Caki2 (cell line): ENCODE results near the gene GLP2R. TPM values are rescaled to one million over a fixed set of nuclear protein-coding genes. Genes with fewer than 3 reads are reported as not detected.
A peak's percentile ranks its signal among the peaks of the same experiment; 100 is the strongest.
"Not testable (repeated sequence)": the region's sequence is repeated elsewhere in the genome, so short reads cannot be mapped to it uniquely, and the experiment has no call there.

Source experiments
- DNase-seq: peaks from one replicate; pipeline ENCODE4 v3.0.0-alpha.2; 2015; ENCODE audit warnings: low read depth
- in situ Hi-C: cut with HindIII; loops from 2 replicates; pipeline ENCODE4 v1.10.0; 2016; ENCODE audit warnings: low sequenced_read_pairs, low pct_unique_long_range_greater_than_20kb, mixed read lengths
- total RNA-seq: library from RNA; depleted of rRNA; stranded (reverse); fragments of >200 nt; shearing (Covaris generic); gene quantifications from 2 replicates; pipeline ENCODE4 v1.2.3, GENCODE V29; 2014; ENCODE audit warnings: low replicate concordance

Gene GLP2R
- total RNA-seq, 1 experiment from 2014 or later = 3.9 TPM

- DNase-seq = no peak
- in situ Hi-C loops = no loop called here
Observed at GRCh38 chr17:9907883-9908648, 82.3 kb downstream of the GLP2R start.

- no peak for DNase-seq
- in situ Hi-C loops = no loop called here
Observed at GRCh38 chr17:9908649-9909042, 82.9 kb downstream of the GLP2R start.

GRCh38 chr17:9911089-9911488, 85.4 kb downstream of the GLP2R start:
- DNase-seq = no peak
- in situ Hi-C loops = no loop called here

- DNase-seq = no peak
- in situ Hi-C loops = no loop called here
Observed at GRCh38 chr17:9912121-9913099, 86.7 kb downstream of the GLP2R start.

GRCh38 chr17:9913476-9913875, 87.8 kb downstream of the GLP2R start:
- no peak for DNase-seq
- in situ Hi-C loops = no loop called here

GRCh38 chr17:9916108-9916507, 90.4 kb downstream of the GLP2R start:
- in situ Hi-C loops = no loop called here
- DNase-seq = no peak

- DNase-seq = no peak
- in situ Hi-C loops = no loop called here
Observed at GRCh38 chr17:9917131-9917530, 91.4 kb downstream of the GLP2R start.

- in situ Hi-C loops = no loop called here
Observed at GRCh38 chr17:9917801-9918200, 92.1 kb downstream of the GLP2R start.

GRCh38 chr17:9918352-9918751, 92.6 kb downstream of the GLP2R start:
- in situ Hi-C loops = no loop called here
- no peak for DNase-seq

More at GRCh38 chr17:9917801-9918200, 92.1 kb downstream of the GLP2R start:
- DNase-seq = no peak

GRCh38 chr17:9918804-9919352, 93.2 kb downstream of the GLP2R start:
- in situ Hi-C loops = no loop called here
- no peak for DNase-seq

- DNase-seq = not testable (repeated sequence)
Observed at GRCh38 chr17:9921216-9921615, 95.5 kb downstream of the GLP2R start.

GRCh38 chr17:9922012-9922848, 96.5 kb downstream of the GLP2R start:
- in situ Hi-C loops = no loop called here
- DNase-seq = no peak

More at GRCh38 chr17:9921216-9921615, 95.5 kb downstream of the GLP2R start:
- in situ Hi-C loops = not testable (repeated sequence)

- peak; percentile 62 for DNase-seq
- in situ Hi-C loops = no loop called here
Observed at GRCh38 chr17:9924735-9925191, 99.0 kb downstream of the GLP2R start.

GRCh38 chr17:9925457-9925856, 99.7 kb downstream of the GLP2R start:
- in situ Hi-C loops = no loop called here
- no peak for DNase-seq

GRCh38 chr17:9926150-9926804, 100.6 kb downstream of the GLP2R start:
- in situ Hi-C loops = no loop called here
- no peak for DNase-seq

GRCh38 chr17:9928601-9929333, 103.0 kb downstream of the GLP2R start:
- peak; percentile 46 for DNase-seq
- in situ Hi-C loops = no loop called here

- in situ Hi-C loops = no loop called here
Observed at GRCh38 chr17:9929871-9930270, 104.1 kb downstream of the GLP2R start.

More at GRCh38 chr17:9929871-9930270, 104.1 kb downstream of the GLP2R start:
- DNase-seq = no peak
